GM12878 (cell line): ENCODE results near the gene MYLIP. TPM values are rescaled to one million over a fixed set of nuclear protein-coding genes. Genes with fewer than 3 reads are reported as not detected.

Experiments
- ASH2L ChIP-seq: fragments of 300-600, 200-600 bp; sonication (generic); IDR thresholded peaks from 2 replicates; pipeline ENCODE4 v1.6.1; 2017; ENCODE audit warnings: low read depth, mild to moderate bottlenecking, borderline replicate concordance
- BCL3 ChIP-seq: IDR thresholded peaks from 2 replicates; pipeline ENCODE4 v1.6.1; 2011; ENCODE audit warnings: borderline replicate concordance, low read depth, mild to moderate bottlenecking, moderate library complexity, low read length; ENCODE audit not compliant: insufficient read depth, poor library complexity, severe bottlenecking
- BHLHE40 ChIP-seq, 2 experiments: fragments of 450-650 bp in 1 of 2; IDR thresholded peaks; 2 replicates each; pipeline ENCODE4 v1.6.1; 2011 to 2017; ENCODE audit warnings: low read depth in 2 of 2, borderline replicate concordance in 1 of 2, improper control_type of control experiment in 1 of 2, low read length in 1 of 2, mild to moderate bottlenecking in 1 of 2
- CREB1 ChIP-seq: IDR thresholded peaks from 2 replicates; pipeline ENCODE4 v1.6.1; 2012; ENCODE audit warnings: low read depth, mild to moderate bottlenecking, inconsistent platforms
- CTCF ChIP-seq, 3 experiments: IDR thresholded peaks in 2 of 3; conservative IDR thresholded peaks in 1 of 3; 2 replicates each; pipeline ENCODE4 v1.5.1; 2011; ENCODE audit warnings: low read depth in 3 of 3, low read length in 3 of 3, mild to moderate bottlenecking in 3 of 3, control low read depth in 2 of 3, moderate library complexity in 2 of 3, inconsistent platforms in 1 of 3, mixed read lengths in 1 of 3; ENCODE audit not compliant: control insufficient read depth in 2 of 3, insufficient read depth in 1 of 3; ENCODE audit errors: extremely low read depth in 1 of 3
- KLF5 ChIP-seq: fragments of 450-650 bp; IDR thresholded peaks from 2 replicates; pipeline ENCODE4 v1.6.1; 2014; ENCODE audit warnings: mild to moderate bottlenecking; ENCODE audit not compliant: partially characterized antibody
- MYC ChIP-seq: IDR thresholded peaks from 2 replicates; pipeline ENCODE4 v1.6.1; 2011; ENCODE audit warnings: mild to moderate bottlenecking, low read length, moderate library complexity, inconsistent platforms; ENCODE audit not compliant: insufficient read depth, insufficient replicate concordance, insufficient read length, severe bottlenecking
- PBX3 ChIP-seq: IDR thresholded peaks from 2 replicates; pipeline ENCODE4 v1.6.1; 2011; ENCODE audit warnings: mild to moderate bottlenecking, low read depth, low read length, moderate library complexity; ENCODE audit not compliant: insufficient replicate concordance
- POLR2AphosphoS2 ChIP-seq: IDR thresholded peaks from 2 replicates; pipeline ENCODE4 v1.6.1; 2011; ENCODE audit warnings: low read depth, mild to moderate bottlenecking, low read length, improper control_type of control experiment, moderate library complexity
- RCOR1 ChIP-seq: conservative IDR thresholded peaks from 2 replicates; pipeline ENCODE4 v1.6.1; 2012; ENCODE audit warnings: low read depth, low read length, improper control_type of control experiment
- SKIL ChIP-seq: fragments of 450-650 bp; IDR thresholded peaks from 2 replicates; pipeline ENCODE4 v1.6.1; 2017; ENCODE audit warnings: mild to moderate bottlenecking, low read depth, inconsistent platforms; ENCODE audit not compliant: poor library complexity, severe bottlenecking
- TAF1 ChIP-seq: IDR thresholded peaks from 2 replicates; pipeline ENCODE4 v1.6.1; 2011; ENCODE audit warnings: mild to moderate bottlenecking, low read depth, low read length, borderline replicate concordance
- TARDBP ChIP-seq: IDR thresholded peaks from 2 replicates; pipeline ENCODE4 v1.6.1; 2016; ENCODE audit warnings: borderline replicate concordance
- YY1 ChIP-seq: IDR thresholded peaks from 2 replicates; pipeline ENCODE4 v1.6.1; 2011; ENCODE audit warnings: low read depth, mild to moderate bottlenecking, low read length
- ZBTB4 ChIP-seq: fragments of 450-650 bp; formaldehyde crosslinking; IDR thresholded peaks from 2 replicates; pipeline ENCODE4 v1.4.0; 2022; ENCODE audit warnings: mild to moderate bottlenecking, moderate library complexity
- ZNF207 ChIP-seq: fragments of 450-650 bp; IDR thresholded peaks from 2 replicates; pipeline ENCODE4 v1.6.1; 2014; ENCODE audit warnings: antibody characterized with exemption, mild to moderate bottlenecking, borderline replicate concordance
- polyA plus RNA-seq, 11 experiments: library from polyadenylated mRNA; depleted of rRNA in 4 of 11; unstranded in 6 of 11; stranded (reverse) in 5 of 11; fragments of >200 nt; fragmentation: Nextera tagmentation in 4 of 11; fragmentation: Illumina TruSeq in 1 of 11; extraction: Ambion mirVana in 4 of 11; extraction: Trizol in 1 of 11; gene quantifications; 1 replicate in 1 of 11; 2 replicates in 10 of 11; pipeline versions ENCODE4 v1.2.1 to v1.2.3, GENCODE V29; 2011 to 2016; ENCODE audit warnings: inconsistent platforms in 2 of 11, missing spikeins in 2 of 11, low read depth in 1 of 11
- total RNA-seq, 4 experiments: library from RNA; depleted of rRNA in 3 of 4; stranded (reverse); fragments of >200 nt in 3 of 4; fragmentation: Illumina TruSeq in 1 of 4; extraction: Trizol in 1 of 4; gene quantifications; 2 replicates each; pipeline versions ENCODE4 v1.2.1 to v1.2.3, GENCODE V29; 2013 to 2021

MYLIP gene
- total and polyA plus RNA-seq, 10 of the 15 experiments (the other 5 are each of a cell fraction or from before 2014, with no cell fraction given) = 5.3 to 123 (median 12.5) TPM

GRCh38 chr6:16128759-16129622 is at the start of gene MYLIP (continued):
- TF ChIP-seq SKIL = no peak
- no peak for TF ChIP-seq TARDBP
- no peak for TF ChIP-seq ASH2L
- no peak for TF ChIP-seq MYC
- TF ChIP-seq RCOR1 = no peak
- TF ChIP-seq ZBTB4 (CRISPR knock-in tag) = peak; percentile 74; the same call in 1 of the 2 replicates
- peak; percentile 54 for TF ChIP-seq PBX3
- TF ChIP-seq TAF1 = peak; percentile 98
- TF ChIP-seq POLR2AphosphoS2 = peak; percentile 97
- TF ChIP-seq YY1 = peak; percentile 48
- TF ChIP-seq BCL3 = peak; percentile 22
- TF ChIP-seq CTCF (IDR thresholded peaks at IDR 0.05 in 2 of 3, conservative IDR thresholded peaks at IDR 0.05 in 1 of 3; ENCODE audit: control insufficient read depth in 2 of 3, extremely low read depth in 1 of 3, insufficient read depth in 1 of 3, low read depth in 3 of 3, low read length in 3 of 3) = peak; percentile 73 to 91 (median 79)
- TF ChIP-seq CREB1 = 0 out of 2 replicates have a peak, but pooled peaks have one; percentile 24
- TF ChIP-seq KLF5 = peak; percentile 44
- peak; percentile 45 to 76; a peak in 3 of 4 replicates for TF ChIP-seq BHLHE40 (IDR thresholded peaks at IDR 0.05; ENCODE audit: borderline replicate concordance in 1 of 2, low read depth in 2 of 2, low read length in 1 of 2)
- TF ChIP-seq ZNF207 = peak; percentile 88; the same call in 1 of the 2 replicates
